Muscle of leg (tissue), 11 donors: ENCODE measurements around the gene RHOBTB1. TPM values are rescaled to one million over a fixed set of nuclear protein-coding genes. Genes with fewer than 3 reads are reported as not detected.

Source experiments
- DNase-seq: peaks from one replicate; pipeline ENCODE4 v3.0.0; 2013
- H3K27ac ChIP-seq: one replicate; pipeline ENCODE4 v1.5.1; 2013; ENCODE audit warnings: mild to moderate bottlenecking, low read length, control low read depth
- H3K27me3 ChIP-seq: one replicate; pipeline ENCODE4 v1.6.1; 2013; ENCODE audit warnings: low read length; ENCODE audit not compliant: control insufficient read depth, insufficient read depth
- H3K36me3 ChIP-seq: one replicate; pipeline ENCODE4 v1.6.1; 2013; ENCODE audit warnings: low read length; ENCODE audit not compliant: control insufficient read depth, insufficient read depth
- H3K4me1 ChIP-seq: one replicate; pipeline ENCODE4 v1.6.1; 2013; ENCODE audit warnings: low read length; ENCODE audit not compliant: control insufficient read depth, insufficient read depth
- H3K4me3 ChIP-seq: one replicate; pipeline ENCODE4 v1.5.1; 2013; ENCODE audit warnings: low read length, control low read depth
- H3K9me3 ChIP-seq: replicated peaks from 2 replicates; pipeline ENCODE4 v1.6.1; 2013; ENCODE audit warnings: low read depth, low read length; ENCODE audit not compliant: control insufficient read depth
- WGBS: methylation state at CpG from one replicate; pipeline ENCODE4 v1.1.5; 2013; ENCODE audit warnings: missing lambda C conversion rate; ENCODE audit not compliant: insufficient coverage; 5-methylcytosine and 5-hydroxymethylcytosine counted together
- polyA plus RNA-seq, 8 donors: library from polyadenylated mRNA; unstranded; fragments of 120-200 nt; gene quantifications; one replicate each; pipeline versions ENCODE4 v1.2.1 to v1.2.3, GENCODE V29; 2013; ENCODE audit warnings: inconsistent platforms in 1 of 8, low replicate concordance in 1 of 8; ENCODE audit not compliant: insufficient read length in 8 of 8, insufficient read depth in 1 of 8
- total RNA-seq: library from RNA; stranded (reverse); fragments of 120-200 nt; gene quantifications from one replicate; pipeline ENCODE4 v1.2.4, GENCODE V29; 2013

Gene RHOBTB1
- total and polyA plus RNA-seq, 9 donors: 18.0 to 31.9 (median 22.0) TPM

- Histone ChIP-seq H3K4me1 (no peaks in the 10 kb centered on the region), H3K27me3 (no peaks in the 10 kb centered on the region), H3K9me3 (no peaks in the 10 kb centered on the region), H3K27ac (no peak overlapping the region), H3K36me3 (no peaks in the 10 kb centered on the region), H3K4me3 (no peak overlapping the region)
- DNase-seq: no peak
- WGBS: 86% methylated on average over 1 of the region's 2 CpGs
Measured at GRCh38 chr10:60967854-60968484, 24.0 kb upstream of the RHOBTB1 start.

- H3K9me3 ChIP-seq: no peaks in the 10 kb centered on the region
- WGBS: 100% methylated on average over 2 of the region's 4 CpGs
- no peaks in the 10 kb centered on the region for H3K36me3 ChIP-seq
- H3K4me3 ChIP-seq: no peak overlapping the region
- H3K4me1 ChIP-seq: no peaks in the 10 kb centered on the region
- no peak overlapping the region for H3K27ac ChIP-seq
- no peak for DNase-seq
- no peaks in the 10 kb centered on the region for H3K27me3 ChIP-seq
Measured at GRCh38 chr10:60967260-60967659, 23.3 kb upstream of the RHOBTB1 start.

GRCh38 chr10:60965696-60966095 lies 21.7 kb upstream of the RHOBTB1 start:
- Histone ChIP-seq H3K4me3 (no peak overlapping the region), H3K36me3 (no peaks in the 10 kb centered on the region), H3K4me1 (no peaks in the 10 kb centered on the region), H3K9me3 (no peaks in the 10 kb centered on the region), H3K27me3 (no peaks in the 10 kb centered on the region), H3K27ac (no peak overlapping the region)
- no peak for DNase-seq
- no CpG with 5 or more reads among the region's 3 CpGs for WGBS

GRCh38 chr10:60964257-60965235 lies 20.6 kb upstream of the RHOBTB1 start:
- no peaks in the 10 kb centered on the region for H3K27me3 ChIP-seq
- peak; percentile 93 for DNase-seq
- no CpG with 5 or more reads among the region's 5 CpGs for WGBS
- H3K36me3 ChIP-seq: no peaks in the 10 kb centered on the region
- H3K9me3 ChIP-seq: no peaks in the 10 kb centered on the region
- no peaks in the 10 kb centered on the region for H3K4me1 ChIP-seq
- H3K4me3 ChIP-seq: no peak overlapping the region
- H3K27ac ChIP-seq: peak overlapping the region; percentile 77

DNA sequence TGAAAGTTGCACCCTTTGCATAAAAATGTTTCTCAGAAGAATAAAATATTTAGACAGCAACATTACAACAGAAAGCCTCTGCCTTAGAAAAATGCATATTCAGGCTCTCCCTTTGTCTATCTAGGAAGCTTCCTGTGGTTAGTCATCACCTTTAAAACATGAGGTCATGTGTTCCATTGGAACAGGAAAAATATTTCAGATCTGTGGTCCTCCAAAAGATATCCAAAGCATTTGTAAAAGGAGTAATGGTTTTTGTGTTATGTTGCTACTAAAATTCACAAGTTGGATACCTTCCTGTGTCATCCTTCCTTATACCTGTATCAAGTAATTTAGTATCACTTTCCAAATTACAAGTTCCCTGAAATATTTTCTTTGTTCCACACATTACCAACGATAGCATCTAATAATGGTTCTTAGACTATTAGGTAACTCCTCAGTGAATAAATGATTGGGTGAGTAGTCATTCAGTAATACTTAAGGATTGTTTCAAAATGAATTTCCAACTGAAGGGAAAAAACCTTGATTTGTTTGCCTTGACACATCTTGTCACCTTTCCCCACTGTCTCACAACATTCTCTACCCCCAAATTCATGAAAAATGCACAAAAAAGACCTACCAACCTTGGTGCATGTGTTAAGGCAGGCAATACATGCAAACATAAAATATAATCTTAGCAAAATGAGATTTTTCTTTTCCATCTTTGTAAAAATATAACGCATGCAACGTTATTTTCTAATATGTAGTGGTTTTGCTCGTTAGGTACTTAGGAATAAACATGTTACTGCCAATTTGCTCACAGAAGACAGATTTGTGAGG lies 19.7 kb upstream of the RHOBTB1 start:
- Histone ChIP-seq H3K9me3 (no peaks in the 10 kb centered on the region), H3K4me3 (no peak overlapping the region), H3K27me3 (no peaks in the 10 kb centered on the region), H3K4me1 (no peaks in the 10 kb centered on the region), H3K36me3 (no peaks in the 10 kb centered on the region), H3K27ac (peak overlapping the region; percentile 33)
- no CpG with 5 or more reads among the region's 4 CpGs for WGBS
- DNase-seq: no peak

- H3K9me3 ChIP-seq: no peaks in the 10 kb centered on the region
- WGBS: no CpG with 5 or more reads among the region's 3 CpGs
- H3K27ac ChIP-seq: no peak overlapping the region
- no peak overlapping the region for H3K4me3 ChIP-seq
- H3K4me1 ChIP-seq: no peaks in the 10 kb centered on the region
- no peaks in the 10 kb centered on the region for H3K36me3 ChIP-seq
- DNase-seq: no peak
- no peaks in the 10 kb centered on the region for H3K27me3 ChIP-seq
Measured at GRCh38 chr10:60962946-60963345, 19.0 kb upstream of the RHOBTB1 start.

GRCh38 chr10:60960913-60961312 lies 16.9 kb upstream of the RHOBTB1 start:
- Histone ChIP-seq H3K27me3 (no peaks in the 10 kb centered on the region), H3K4me1 (no peaks in the 10 kb centered on the region), H3K36me3 (no peaks in the 10 kb centered on the region), H3K4me3 (no peak overlapping the region), H3K9me3 (no peaks in the 10 kb centered on the region), H3K27ac (no peak overlapping the region)
- no peak for DNase-seq
- WGBS: no CpG with 5 or more reads among the region's 1 CpG

- H3K36me3 ChIP-seq: no peaks in the 10 kb centered on the region
- no CpG with 5 or more reads among the region's 3 CpGs for WGBS
Measured at GRCh38 chr10:60960031-60960430, 16.0 kb upstream of the RHOBTB1 start.

GRCh38 chr10:60958892-60959601 lies 15.1 kb upstream of the RHOBTB1 start:
- no peaks in the 10 kb centered on the region for H3K4me1 ChIP-seq
- DNase-seq: peak; percentile 45
- H3K27ac ChIP-seq: no peak overlapping the region
- no peaks in the 10 kb centered on the region for H3K9me3 ChIP-seq
- no peaks in the 10 kb centered on the region for H3K36me3 ChIP-seq
- 20% methylated on average over 1 of the region's 3 CpGs for WGBS
- H3K27me3 ChIP-seq: no peaks in the 10 kb centered on the region
- no peak overlapping the region for H3K4me3 ChIP-seq

More at GRCh38 chr10:60960031-60960430, 16.0 kb upstream of the RHOBTB1 start:
- DNase-seq: no peak
- Histone ChIP-seq H3K27ac (no peak overlapping the region), H3K27me3 (no peaks in the 10 kb centered on the region), H3K9me3 (no peaks in the 10 kb centered on the region), H3K4me3 (no peak overlapping the region), H3K4me1 (no peaks in the 10 kb centered on the region)
